HEK293T (cell line): ENCODE measurements around the gene NTNG2.
A peak's percentile ranks its signal among the peaks of the same experiment; 100 is the strongest.

Source experiments
- CTCF ChIA-PET: fragments of 350-600 bp; formaldehyde crosslinking; extraction: SDS; loops from one replicate; lab custom pipeline; 2021; ENCODE audit warnings: antibody characterized with exemption, inconsistent platforms; lab: Yijun Ruan, JAX
- POLR2A ChIA-PET: fragments of 350-600 bp; formaldehyde crosslinking; extraction: SDS; loops from one replicate; lab custom pipeline; 2020; ENCODE audit warnings: antibody characterized with exemption, inconsistent platforms; lab: Yijun Ruan, JAX
- DNase-seq: peaks from one replicate; pipeline ENCODE4 v3.0.0; 2012; ENCODE audit warnings: mixed read lengths; ENCODE audit errors: extremely low spot score
- ARNT ChIP-seq: fragments of 450-650 bp; IDR thresholded peaks from 2 replicates; pipeline ENCODE4 v1.6.1; 2017; ENCODE audit warnings: mild to moderate bottlenecking
- BHLHE40 ChIP-seq: fragments of 450-650 bp; IDR thresholded peaks from 2 replicates; pipeline ENCODE4 v1.6.1; 2016; ENCODE audit warnings: mild to moderate bottlenecking, moderate library complexity, borderline replicate concordance
- CTBP1 ChIP-seq: fragments of 450-650 bp; IDR thresholded peaks from 2 replicates; pipeline ENCODE4 v1.6.1; 2016; ENCODE audit warnings: borderline replicate concordance
- ELF4 ChIP-seq: fragments of 450-650 bp; IDR thresholded peaks from 2 replicates; pipeline ENCODE4 v1.6.1; 2017; ENCODE audit warnings: antibody characterized with exemption
- FOXA1 ChIP-seq: fragments of 450-650 bp; IDR thresholded peaks from 2 replicates; pipeline ENCODE4 v1.6.1; 2016; ENCODE audit warnings: mild to moderate bottlenecking
- FOXK2 ChIP-seq: fragments of 450-650 bp; IDR thresholded peaks from 2 replicates; pipeline ENCODE4 v1.6.1; 2016; ENCODE audit warnings: mild to moderate bottlenecking
- FOXM1 ChIP-seq: fragments of 450-650 bp; IDR thresholded peaks from 2 replicates; pipeline ENCODE4 v1.6.1; 2017; ENCODE audit warnings: mild to moderate bottlenecking, borderline replicate concordance
- HDGF ChIP-seq: fragments of 450-650 bp; IDR thresholded peaks from 2 replicates; pipeline ENCODE4 v1.6.1; 2017; ENCODE audit warnings: antibody characterized with exemption, borderline replicate concordance
- L3MBTL2 ChIP-seq: fragments of 450-650 bp; conservative IDR thresholded peaks from 2 replicates; pipeline ENCODE4 v1.6.1; 2016; ENCODE audit warnings: mild to moderate bottlenecking
- LEF1 ChIP-seq: fragments of 450-650 bp; IDR thresholded peaks from 2 replicates; pipeline ENCODE4 v1.6.1; 2017; ENCODE audit warnings: mild to moderate bottlenecking, borderline replicate concordance
- NFRKB ChIP-seq: fragments of 450-650 bp; IDR thresholded peaks from 2 replicates; pipeline ENCODE4 v1.6.1; 2016; ENCODE audit warnings: mild to moderate bottlenecking, moderate library complexity
- PKNOX1 ChIP-seq: fragments of 450-650 bp; IDR thresholded peaks from 2 replicates; pipeline ENCODE4 v1.6.1; 2016
- SP1 ChIP-seq: fragments of 450-650 bp; IDR thresholded peaks from 2 replicates; pipeline ENCODE4 v1.6.1; 2017
- SUZ12 ChIP-seq: fragments of 450-650 bp; IDR thresholded peaks from 2 replicates; pipeline ENCODE4 v1.6.1; 2016; ENCODE audit warnings: mild to moderate bottlenecking
- TARDBP ChIP-seq: fragments of 450-650 bp; IDR thresholded peaks from 2 replicates; pipeline ENCODE4 v1.6.1; 2016
- ZNF384 ChIP-seq: fragments of 450-650 bp; IDR thresholded peaks from 2 replicates; pipeline ENCODE4 v1.6.1; 2016

Gene NTNG2

GRCh38 chr9:132166599-132166998 is 4.7 kb downstream of the NTNG2 start:
- no peak for DNase-seq

GRCh38 chr9:132167192-132167591 is 5.3 kb downstream of the NTNG2 start:
- CTCF ChIA-PET = interaction anchor here (0.8 to 2.3 kb wide), 6 partner anchors 18 to 86 kb away, joined by 3 to 14 read pairs (median 4); no protein-coding TSS in a partner anchor
- POLR2A ChIA-PET = no interaction called here
- TF ChIP-seq FOXK2 = no peak
- no peak for DNase-seq

More at GRCh38 chr9:132166599-132166998, 4.7 kb downstream of the NTNG2 start:
- POLR2A ChIA-PET = no interaction called here
- CTCF ChIA-PET = interaction anchor here (1.3 to 2.3 kb wide), 2 partner anchors 70 to 74 kb away, joined by 3 to 14 read pairs; no protein-coding TSS in a partner anchor
- TF ChIP-seq FOXA1 (no peak), LEF1 (no peak), FOXM1 (no peak), ZNF384 (no peak)

GRCh38 chr9:132168347-132168746 is 6.5 kb downstream of the NTNG2 start:
- POLR2A ChIA-PET = no interaction called here
- TF ChIP-seq CTBP1 = no peak
- TF ChIP-seq BHLHE40 = no peak
- TF ChIP-seq ARNT = no peak
- TF ChIP-seq FOXM1 = no peak
- no peak for TF ChIP-seq SP1
- no peak for TF ChIP-seq LEF1
- TF ChIP-seq ZNF384 = no peak
- TF ChIP-seq L3MBTL2 = no peak
- TF ChIP-seq SUZ12 = no peak
- TF ChIP-seq PKNOX1 = no peak
- no peak for DNase-seq
- CTCF ChIA-PET = interaction anchor here (1.3 to 3.4 kb wide), 4 partner anchors 8 to 85 kb away, joined by 4 to 41 read pairs (median 6); no protein-coding TSS in a partner anchor

GRCh38 chr9:132168851-132169250 is 7.0 kb downstream of the NTNG2 start:
- DNase-seq = no peak
- TF ChIP-seq NFRKB = no peak
- TF ChIP-seq L3MBTL2 = no peak
- ChIA-PET CTCF (interaction anchor here (1.3 to 3.4 kb wide), 4 partner anchors 9 to 84 kb away, joined by 4 to 41 read pairs (median 7); no protein-coding TSS in a partner anchor), POLR2A (no interaction called here)

GRCh38 chr9:132169672-132170392 is 8.0 kb downstream of the NTNG2 start:
- POLR2A ChIA-PET = no interaction called here
- peak; percentile 81 for DNase-seq

GRCh38 chr9:132171702-132172101 is 9.8 kb downstream of the NTNG2 start:
- ChIA-PET CTCF (interaction anchor here (3.4 kb wide), 1 partner anchor 63 kb away, joined by 41 read pairs; no protein-coding TSS in a partner anchor), POLR2A (no interaction called here)

More at GRCh38 chr9:132169672-132170392, 8.0 kb downstream of the NTNG2 start:
- TF ChIP-seq NFRKB (no peak), SP1 (no peak), LEF1 (no peak), BHLHE40 (no peak), L3MBTL2 (no peak), CTBP1 (no peak), FOXM1 (no peak), TARDBP (no peak), HDGF (no peak), ZNF384 (no peak), FOXK2 (no peak), SUZ12 (no peak), ELF4 (no peak)
- CTCF ChIA-PET = interaction anchor here (0.5 to 3.4 kb wide), 14 partner anchors 10 to 414 kb away, joined by 3 to 41 read pairs (median 4); no protein-coding TSS in a partner anchor

GRCh38 chr9:132172185-132172584 is 10.3 kb downstream of the NTNG2 start:
- ChIA-PET POLR2A (no interaction called here), CTCF (no interaction called here)
- no peak for TF ChIP-seq SP1
- TF ChIP-seq CTBP1 = no peak
- no peak for TF ChIP-seq HDGF
- no peak for TF ChIP-seq FOXM1
- no peak for TF ChIP-seq NFRKB
- TF ChIP-seq ELF4 = no peak
- TF ChIP-seq TARDBP = no peak
- TF ChIP-seq PKNOX1 = no peak
- no peak for TF ChIP-seq L3MBTL2
- no peak for TF ChIP-seq BHLHE40
- TF ChIP-seq FOXK2 = no peak
- no peak for TF ChIP-seq ZNF384
- no peak for TF ChIP-seq FOXA1
- no peak for TF ChIP-seq SUZ12
- no peak for TF ChIP-seq ARNT
- no peak for TF ChIP-seq LEF1
- no peak for DNase-seq

More at GRCh38 chr9:132171702-132172101, 9.8 kb downstream of the NTNG2 start:
- TF ChIP-seq LEF1 (no peak), SUZ12 (no peak), FOXA1 (no peak), PKNOX1 (no peak), TARDBP (no peak), ZNF384 (no peak), ELF4 (no peak)
- no peak for DNase-seq
